Activated T-cell treated with anti-CD3 and anti-CD28 coated beads, Interleukin-2, amount 50 U/mL, for 72 hours (primary cell): ENCODE results near the gene DNAJB9. TPM values are rescaled to one million over a fixed set of nuclear protein-coding genes. Genes with fewer than 3 reads are reported as not detected.

Source experiments
- ATAC-seq, 2 donors: fragments of 150-1000 bp; cut with Tn5 transposase; replicated peaks in 1 of 2; 2 replicates each; pipeline ENCODE4 v1.10.0; 2021; ENCODE audit warnings: moderate library complexity in 2 of 2, mild to moderate bottlenecking in 1 of 2
- DNase-seq, 2 donors: peaks; one replicate each; pipeline ENCODE4 v3.0.0; 2021 to 2022; ENCODE audit warnings: mixed read lengths in 1 of 2
- H3K27ac Mint-ChIP-seq: one replicate; pipeline ENCODE4 v1.8.0; 2022; ENCODE audit warnings: mild to moderate bottlenecking, moderate library complexity, mixed read lengths
- H3K27me3 Mint-ChIP-seq: one replicate; pipeline ENCODE4 v1.8.0; 2022; ENCODE audit warnings: low read depth, mixed read lengths
- H3K36me3 Mint-ChIP-seq, 2 donors: one replicate each; pipeline ENCODE4 v1.8.0; 2022; ENCODE audit warnings: mixed read lengths in 2 of 2, mild to moderate bottlenecking in 1 of 2; ENCODE audit not compliant: insufficient read depth in 2 of 2
- H3K4me1 Mint-ChIP-seq: one replicate; pipeline ENCODE4 v1.8.0; 2022; ENCODE audit warnings: low read depth, mixed read lengths
- H3K4me3 Mint-ChIP-seq, 2 donors: one replicate each; pipeline ENCODE4 v1.8.0; 2022; ENCODE audit warnings: mild to moderate bottlenecking in 2 of 2, mixed read lengths in 2 of 2, moderate library complexity in 2 of 2
- H3K9me3 Mint-ChIP-seq, 2 donors: one replicate each; pipeline ENCODE4 v1.8.0; 2022; ENCODE audit warnings: mixed read lengths in 2 of 2
- total RNA-seq, 2 donors: library from RNA; stranded (reverse); gene quantifications; one replicate each; pipeline ENCODE4 v1.2.3, GENCODE V29; 2022

The DNAJB9 gene
- total RNA-seq, 2 donors from 2014 or later = 23.2 to 42.1 TPM

- no peak for ATAC-seq
- no peaks in the 10 kb centered on the region for H3K36me3 Mint-ChIP-seq
- H3K27ac Mint-ChIP-seq = no peak overlapping the region
- peaks cover 20% of the 10 kb centered on the region for H3K4me1 Mint-ChIP-seq
- H3K4me3 Mint-ChIP-seq = no peak overlapping the region
- H3K9me3 Mint-ChIP-seq = no peaks in the 10 kb centered on the region
- DNase-seq = no peak
- peaks cover 34% of the 10 kb centered on the region for H3K27me3 Mint-ChIP-seq
Measured at GRCh38 chr7:108600399-108600798, 30.7 kb downstream of the DNAJB9 start.

- Mint-ChIP-seq H3K27me3 (peaks cover 40% of the 10 kb centered on the region), H3K27ac (peak overlapping the region; percentile 32), H3K4me3 (no peak overlapping the region), H3K4me1 (peaks cover 30% of the 10 kb centered on the region), H3K36me3 (no peaks in the 10 kb centered on the region), H3K9me3 (no peaks in the 10 kb centered on the region)
- DNase-seq (no peak), ATAC-seq (no peak)
Measured at GRCh38 chr7:108603656-108604306, 34.1 kb downstream of the DNAJB9 start.

- peak overlapping the region; percentile 68 to 76 for H3K4me3 Mint-ChIP-seq
- DNase-seq (no peak), ATAC-seq (no peak)
- peaks cover 35% of the 10 kb centered on the region for H3K27me3 Mint-ChIP-seq
- no peaks in the 10 kb centered on the region for H3K36me3 Mint-ChIP-seq
- peak overlapping the region; percentile 98 for H3K27ac Mint-ChIP-seq
- H3K9me3 Mint-ChIP-seq = no peaks in the 10 kb centered on the region
- H3K4me1 Mint-ChIP-seq = peaks cover 30% of the 10 kb centered on the region
Measured at GRCh38 chr7:108604307-108605077, 34.8 kb downstream of the DNAJB9 start.

- peaks cover 25% of the 10 kb centered on the region for H3K27me3 Mint-ChIP-seq
- H3K4me1 Mint-ChIP-seq = peaks cover 30% of the 10 kb centered on the region
- H3K36me3 Mint-ChIP-seq = no peaks in the 10 kb centered on the region
- peak; percentile 90 to 93 for ATAC-seq
- H3K4me3 Mint-ChIP-seq = peak overlapping the region; percentile 68 to 76
- DNase-seq = peak; percentile 16 to 17
- peak overlapping the region; percentile 98 for H3K27ac Mint-ChIP-seq
- H3K9me3 Mint-ChIP-seq = no peaks in the 10 kb centered on the region
Measured at GRCh38 chr7:108605559-108606201, 36.0 kb downstream of the DNAJB9 start.

GRCh38 chr7:108609643-108610042 lies 40.0 kb downstream of the DNAJB9 start:
- Mint-ChIP-seq H3K9me3 (no peaks in the 10 kb centered on the region), H3K36me3 (no peaks in the 10 kb centered on the region), H3K4me3 (no peak overlapping the region), H3K27me3 (peaks cover 14% of the 10 kb centered on the region), H3K27ac (no peak overlapping the region), H3K4me1 (peaks cover 21% of the 10 kb centered on the region)
- ATAC-seq = no peak
- DNase-seq = no peak

- no peaks in the 10 kb centered on the region for H3K9me3 Mint-ChIP-seq
- H3K36me3 Mint-ChIP-seq = no peaks in the 10 kb centered on the region
- H3K27ac Mint-ChIP-seq = no peak overlapping the region
- DNase-seq (no peak), ATAC-seq (no peak)
- H3K4me3 Mint-ChIP-seq = no peak overlapping the region
- peaks cover 5% of the 10 kb centered on the region for H3K4me1 Mint-ChIP-seq
- H3K27me3 Mint-ChIP-seq = peaks cover 14% of the 10 kb centered on the region
Measured at GRCh38 chr7:108611268-108611667, 41.6 kb downstream of the DNAJB9 start.

GRCh38 chr7:108613147-108613948 lies 43.7 kb downstream of the DNAJB9 start:
- Mint-ChIP-seq H3K9me3 (no peaks in the 10 kb centered on the region), H3K4me3 (no peak overlapping the region), H3K27me3 (no peaks in the 10 kb centered on the region), H3K4me1 (no peaks in the 10 kb centered on the region), H3K36me3 (no peaks in the 10 kb centered on the region), H3K27ac (no peak overlapping the region)
- no peak for DNase-seq
- peak; percentile 28 to 45 for ATAC-seq

- no peaks in the 10 kb centered on the region for H3K27me3 Mint-ChIP-seq
- H3K4me3 Mint-ChIP-seq = no peak overlapping the region
- ATAC-seq (no peak), DNase-seq (no peak)
- no peaks in the 10 kb centered on the region for H3K4me1 Mint-ChIP-seq
- no peak overlapping the region for H3K27ac Mint-ChIP-seq
- H3K36me3 Mint-ChIP-seq = no peaks in the 10 kb centered on the region
- H3K9me3 Mint-ChIP-seq = no peaks in the 10 kb centered on the region
Measured at GRCh38 chr7:108613949-108614381, 44.3 kb downstream of the DNAJB9 start.

- Mint-ChIP-seq H3K36me3 (no peaks in the 10 kb centered on the region), H3K4me1 (no peaks in the 10 kb centered on the region), H3K27ac (no peak overlapping the region), H3K9me3 (no peaks in the 10 kb centered on the region), H3K4me3 (no peak overlapping the region), H3K27me3 (no peaks in the 10 kb centered on the region)
- ATAC-seq (no peak), DNase-seq (no peak)
Measured at GRCh38 chr7:108614896-108615295, 45.2 kb downstream of the DNAJB9 start.

- DNase-seq (no peak), ATAC-seq (no peak)
- no peak overlapping the region for H3K27ac Mint-ChIP-seq
- no peak overlapping the region for H3K4me3 Mint-ChIP-seq
- no peaks in the 10 kb centered on the region for H3K36me3 Mint-ChIP-seq
- peaks cover 19% of the 10 kb centered on the region for H3K27me3 Mint-ChIP-seq
- H3K4me1 Mint-ChIP-seq = no peaks in the 10 kb centered on the region
- no peaks in the 10 kb centered on the region for H3K9me3 Mint-ChIP-seq
Measured at GRCh38 chr7:108618056-108618455, 48.4 kb downstream of the DNAJB9 start.

GRCh38 chr7:108623220-108623619 lies 53.5 kb downstream of the DNAJB9 start:
- DNase-seq = no peak
- peaks cover 37% of the 10 kb centered on the region for H3K27me3 Mint-ChIP-seq
- no peaks in the 10 kb centered on the region for H3K9me3 Mint-ChIP-seq
- H3K4me3 Mint-ChIP-seq = no peak overlapping the region
- no peaks in the 10 kb centered on the region for H3K36me3 Mint-ChIP-seq
- peak; percentile 32 to 77 for ATAC-seq
- no peak overlapping the region for H3K27ac Mint-ChIP-seq
- H3K4me1 Mint-ChIP-seq = no peaks in the 10 kb centered on the region
